Fibroblast of peridontal ligament (primary cell): ENCODE results near the gene TECTA.

ENCODE experiments used
- DNase-seq: peaks from one replicate; pipeline ENCODE4 v3.0.0-alpha.2; 2010; ENCODE audit errors: extremely low read depth

TECTA gene

DNA sequence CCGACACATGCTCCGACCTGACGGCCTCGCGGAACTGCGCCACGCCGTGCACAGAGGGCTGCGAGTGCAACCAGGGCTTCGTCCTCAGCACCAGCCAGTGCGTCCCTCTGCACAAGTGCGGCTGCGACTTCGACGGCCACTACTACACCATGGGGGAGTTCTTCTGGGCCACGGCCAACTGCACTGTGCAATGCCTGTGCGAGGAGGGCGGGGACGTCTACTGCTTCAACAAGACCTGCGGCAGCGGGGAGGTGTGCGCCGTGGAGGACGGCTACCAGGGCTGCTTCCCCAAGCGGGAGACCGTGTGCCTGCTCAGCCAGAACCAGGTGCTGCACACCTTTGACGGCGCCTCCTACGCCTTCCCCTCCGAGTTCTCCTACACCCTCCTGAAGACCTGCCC lies 26.8 kb downstream of the TECTA start:
- DNase-seq = no peak

DNA sequence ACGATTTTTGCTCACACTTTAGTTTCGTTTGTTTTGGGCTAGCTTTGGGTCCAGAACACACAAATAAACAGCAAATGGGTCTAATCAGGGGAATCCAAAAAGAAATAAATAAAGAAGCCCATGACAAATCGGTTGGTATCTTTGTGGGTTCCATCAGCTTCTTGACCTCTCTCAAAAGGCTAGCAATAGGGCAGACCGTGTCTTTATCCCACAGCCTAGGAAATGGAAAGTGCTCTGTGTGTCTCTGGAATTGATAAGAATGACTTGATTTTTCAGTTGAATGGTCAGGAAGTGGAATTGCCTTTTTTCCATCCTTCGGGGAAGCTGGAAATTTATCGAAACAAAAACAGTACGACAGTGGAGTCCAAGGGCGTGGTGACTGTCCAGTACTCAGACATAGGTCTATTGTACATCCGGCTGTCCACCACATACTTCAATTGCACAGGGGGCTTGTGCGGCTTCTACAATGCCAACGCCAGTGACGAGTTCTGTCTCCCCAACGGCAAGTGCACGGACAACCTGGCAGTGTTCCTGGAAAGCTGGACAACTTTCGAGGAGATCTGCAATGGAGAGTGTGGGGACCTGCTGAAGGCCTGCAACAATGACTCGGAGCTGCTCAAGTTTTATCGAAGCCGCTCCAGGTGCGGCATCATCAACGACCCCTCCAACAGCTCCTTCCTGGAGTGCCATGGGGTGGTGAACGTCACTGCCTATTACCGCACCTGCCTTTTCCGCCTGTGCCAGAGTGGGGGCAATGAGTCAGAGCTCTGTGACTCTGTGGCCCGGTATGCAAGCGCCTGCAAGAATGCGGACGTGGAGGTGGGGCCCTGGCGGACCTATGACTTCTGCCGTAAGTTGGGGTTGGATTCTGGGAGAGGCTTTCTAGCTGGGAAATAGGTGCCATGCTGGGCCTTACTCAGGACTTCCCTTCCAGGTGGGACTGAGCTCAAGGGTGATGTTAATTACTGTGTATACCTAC lies 28.6 kb downstream of the TECTA start:
- DNase-seq = no peak

DNA sequence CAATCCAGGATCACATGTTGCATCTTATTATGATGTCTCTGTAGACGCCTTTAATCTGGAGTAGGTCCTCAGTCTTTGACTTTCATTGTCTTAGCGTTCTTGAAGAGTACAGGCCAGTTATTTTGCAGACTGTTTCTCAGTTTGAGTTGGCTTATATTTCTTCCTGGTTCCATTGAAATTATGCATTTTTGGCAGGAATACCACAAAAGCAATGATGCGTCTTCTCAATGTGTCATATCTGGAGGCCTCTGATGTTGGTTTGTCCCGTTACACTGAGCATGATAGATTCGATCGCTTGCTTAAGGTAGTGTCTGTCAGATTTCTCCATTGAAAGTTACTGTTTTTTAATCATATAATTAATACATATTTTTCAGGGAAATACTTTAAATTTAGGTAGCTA lies 30.6 kb downstream of the TECTA start:
- DNase-seq = no peak

DNA sequence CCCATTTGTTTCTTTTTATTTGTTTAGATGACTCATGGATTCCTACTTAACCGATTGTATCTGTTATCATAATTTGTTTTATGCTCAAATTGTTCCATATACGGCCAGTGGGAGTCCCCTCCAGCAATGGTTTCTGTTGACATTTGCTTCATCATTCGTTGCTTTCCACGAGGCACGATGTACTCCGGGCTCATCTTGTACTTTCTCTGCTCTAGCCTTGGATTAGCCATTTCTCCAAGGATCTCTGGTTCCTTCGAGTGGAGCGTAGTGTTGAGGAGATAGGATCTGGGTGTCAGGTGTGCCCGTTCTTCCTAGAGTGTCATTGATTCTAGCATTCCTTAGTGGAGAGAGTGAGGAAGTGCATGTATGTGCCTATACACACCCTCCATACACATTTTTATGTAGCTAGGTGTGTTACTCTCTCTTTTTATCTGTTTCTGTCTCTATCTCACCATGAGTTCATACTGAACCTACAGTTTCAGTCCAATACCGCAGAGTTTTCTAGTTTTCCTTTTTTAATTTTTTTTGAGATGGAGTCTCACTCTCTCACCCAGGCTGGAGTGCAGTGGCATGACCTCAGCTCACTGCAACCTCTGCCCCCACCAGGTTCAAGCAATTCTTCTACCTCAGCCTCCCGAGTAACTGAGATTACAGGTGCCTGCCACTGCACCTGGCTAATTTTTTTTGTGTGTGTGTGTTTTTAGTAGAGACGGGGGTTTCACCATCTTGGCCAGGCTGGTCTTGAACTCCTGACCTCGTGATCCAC lies 31.4 kb downstream of the TECTA start:
- DNase-seq = no peak

DNA sequence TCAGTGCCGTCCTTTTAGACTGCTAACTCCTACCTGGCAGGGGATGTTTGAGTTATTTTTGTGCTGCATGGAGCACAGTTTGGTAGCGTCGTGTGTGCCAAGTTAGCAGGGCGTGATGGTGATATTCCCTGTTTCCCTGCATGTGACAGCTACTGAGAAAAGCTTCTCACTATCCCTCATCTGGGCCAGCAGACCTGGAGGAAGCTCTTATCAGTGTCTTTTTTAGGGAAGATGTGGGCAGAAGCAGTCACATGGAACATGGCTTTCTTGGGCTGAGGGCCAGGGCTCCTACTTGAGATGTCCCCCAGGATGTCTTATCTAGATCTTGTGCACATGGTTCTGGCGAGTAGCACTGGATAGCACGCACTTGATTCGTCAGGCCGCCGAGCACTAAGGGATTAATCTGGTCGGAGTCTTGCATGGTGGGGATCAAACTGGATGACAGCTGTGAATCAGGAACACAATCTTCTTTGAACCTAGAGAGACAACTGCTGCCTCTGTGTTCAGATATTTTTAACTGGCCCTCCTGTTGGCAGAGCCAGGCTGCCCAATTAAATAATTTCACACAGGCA lies 33.8 kb downstream of the TECTA start:
- no peak for DNase-seq

- no peak for DNase-seq
These were observed 36.0 kb downstream of the TECTA start for GRCh38 chr11:121137005-121137404.

DNA sequence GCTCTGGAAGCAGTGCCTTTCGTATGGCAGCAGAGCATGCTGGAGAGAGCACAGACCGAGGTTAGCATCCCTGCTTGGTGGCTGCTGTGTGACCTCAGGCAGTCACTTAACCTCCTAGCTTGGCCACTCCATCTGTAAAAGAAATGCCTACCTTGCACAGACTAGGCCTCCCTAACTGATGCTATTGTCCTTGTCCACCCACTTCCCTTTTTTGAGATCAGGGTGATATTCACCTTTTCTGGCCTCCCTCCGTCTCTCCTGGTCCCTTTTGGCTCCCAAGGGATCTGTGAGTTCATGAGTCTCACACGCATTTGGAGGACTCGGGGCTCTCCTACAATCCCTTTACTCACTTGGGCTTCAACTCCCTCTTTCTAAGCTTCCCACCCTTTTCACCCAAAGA lies 37.2 kb downstream of the TECTA start:
- no peak for DNase-seq

- no peak for DNase-seq
These were observed 39.3 kb downstream of the TECTA start for GRCh38 chr11:121140369-121140768.

DNA sequence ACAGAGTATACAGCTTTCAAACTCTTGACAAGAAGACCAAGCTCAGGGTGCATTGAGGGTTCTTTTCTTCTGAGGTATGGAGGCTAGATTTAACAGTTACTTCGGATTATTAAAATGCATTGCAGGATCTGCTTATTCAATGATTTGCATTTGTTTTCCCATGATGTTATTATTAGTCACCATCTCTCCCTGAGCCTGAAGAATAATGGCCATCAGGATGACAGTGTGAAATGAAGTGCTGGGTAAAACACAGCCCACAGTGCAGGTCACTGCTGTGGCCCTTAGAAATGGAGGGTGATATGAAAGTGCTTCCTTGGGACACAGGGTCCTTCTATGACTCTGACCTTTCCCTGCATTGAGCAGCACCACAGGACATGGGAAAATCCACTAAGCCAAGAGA lies 40.0 kb downstream of the TECTA start:
- no peak for DNase-seq

DNA sequence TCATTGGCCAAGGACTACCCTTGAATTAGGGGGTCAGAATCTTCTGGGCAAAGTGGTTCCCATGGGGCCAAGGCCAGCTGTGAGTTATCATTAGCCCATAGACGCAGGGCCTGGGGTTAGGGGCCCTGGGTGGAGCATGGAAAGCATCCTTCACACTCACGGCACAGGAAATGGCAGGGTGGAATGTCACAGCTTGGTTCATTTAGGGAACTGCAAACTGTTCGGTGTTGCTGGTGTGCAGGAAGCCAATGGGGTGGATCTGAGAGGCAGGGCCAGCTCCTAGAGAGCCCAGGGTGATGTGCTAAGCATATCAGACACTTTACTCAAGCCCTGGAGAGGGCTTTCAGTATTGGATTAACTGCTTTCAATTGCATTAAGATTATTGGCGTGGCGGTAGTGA lies 42.9 kb downstream of the TECTA start:
- no peak for DNase-seq

DNA sequence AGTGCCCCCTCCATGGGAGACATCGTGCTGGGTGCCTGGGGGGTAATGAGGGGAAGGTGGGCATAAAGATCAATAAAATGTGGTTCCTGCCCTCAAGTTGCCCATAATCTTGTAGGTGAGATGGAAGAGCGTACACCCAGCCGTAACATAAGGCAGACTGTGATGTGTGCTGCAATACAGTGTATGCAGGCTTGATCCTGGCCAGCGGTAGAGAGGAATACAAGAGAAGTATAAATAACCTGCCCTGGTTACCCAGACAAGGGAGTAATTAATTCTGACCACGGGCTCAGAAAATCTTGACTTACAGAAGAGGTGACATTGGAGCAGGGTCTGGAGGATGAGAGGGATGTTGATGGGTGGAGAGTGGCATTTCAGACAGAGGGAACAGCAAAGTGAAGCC lies 43.7 kb downstream of the TECTA start:
- DNase-seq = no peak

- no peak for DNase-seq
These were observed 44.8 kb downstream of the TECTA start for GRCh38 chr11:121145826-121146225.

- DNase-seq = no peak
These were observed 48.1 kb downstream of the TECTA start for GRCh38 chr11:121149116-121149515.

- DNase-seq = no peak
These were observed 50.2 kb downstream of the TECTA start for GRCh38 chr11:121151207-121151688.

DNA sequence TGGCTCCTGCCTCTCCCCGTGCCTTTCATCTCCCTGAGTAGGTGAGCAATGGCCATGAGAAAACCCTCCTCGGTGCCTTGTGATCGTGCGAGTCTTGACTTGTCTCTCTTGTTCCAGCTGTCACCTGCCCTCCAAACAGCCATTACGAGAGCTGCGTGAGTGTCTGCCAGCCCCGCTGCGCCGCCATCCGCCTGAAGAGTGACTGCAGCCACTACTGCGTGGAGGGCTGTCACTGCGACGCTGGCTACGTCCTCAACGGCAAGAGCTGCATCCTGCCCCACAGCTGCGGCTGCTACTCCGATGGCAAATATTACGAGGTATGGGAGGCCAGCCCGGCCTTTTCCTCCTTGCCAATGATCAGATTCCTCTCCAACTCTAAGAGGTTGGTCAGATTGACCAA lies 51.7 kb downstream of the TECTA start:
- no peak for DNase-seq

DNA sequence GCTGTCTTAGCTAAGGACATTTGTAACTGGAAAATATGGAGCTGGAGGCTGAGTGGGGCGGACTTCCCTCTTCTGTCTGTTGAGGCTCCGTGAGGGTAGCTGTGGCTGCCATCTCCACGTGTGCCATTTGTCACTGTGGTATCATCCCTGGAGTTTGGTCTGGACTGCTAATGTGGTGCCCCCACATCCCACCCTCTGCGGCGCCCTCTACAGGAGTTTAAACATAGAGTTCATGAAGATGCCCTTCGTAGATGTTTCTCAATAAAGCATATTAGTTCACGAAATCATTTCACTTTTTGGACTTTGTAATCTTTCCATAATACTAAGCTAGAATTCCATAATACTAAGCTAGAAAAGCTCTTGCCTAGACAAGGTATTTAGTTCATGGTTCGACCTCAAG lies 52.4 kb downstream of the TECTA start:
- no peak for DNase-seq

DNA sequence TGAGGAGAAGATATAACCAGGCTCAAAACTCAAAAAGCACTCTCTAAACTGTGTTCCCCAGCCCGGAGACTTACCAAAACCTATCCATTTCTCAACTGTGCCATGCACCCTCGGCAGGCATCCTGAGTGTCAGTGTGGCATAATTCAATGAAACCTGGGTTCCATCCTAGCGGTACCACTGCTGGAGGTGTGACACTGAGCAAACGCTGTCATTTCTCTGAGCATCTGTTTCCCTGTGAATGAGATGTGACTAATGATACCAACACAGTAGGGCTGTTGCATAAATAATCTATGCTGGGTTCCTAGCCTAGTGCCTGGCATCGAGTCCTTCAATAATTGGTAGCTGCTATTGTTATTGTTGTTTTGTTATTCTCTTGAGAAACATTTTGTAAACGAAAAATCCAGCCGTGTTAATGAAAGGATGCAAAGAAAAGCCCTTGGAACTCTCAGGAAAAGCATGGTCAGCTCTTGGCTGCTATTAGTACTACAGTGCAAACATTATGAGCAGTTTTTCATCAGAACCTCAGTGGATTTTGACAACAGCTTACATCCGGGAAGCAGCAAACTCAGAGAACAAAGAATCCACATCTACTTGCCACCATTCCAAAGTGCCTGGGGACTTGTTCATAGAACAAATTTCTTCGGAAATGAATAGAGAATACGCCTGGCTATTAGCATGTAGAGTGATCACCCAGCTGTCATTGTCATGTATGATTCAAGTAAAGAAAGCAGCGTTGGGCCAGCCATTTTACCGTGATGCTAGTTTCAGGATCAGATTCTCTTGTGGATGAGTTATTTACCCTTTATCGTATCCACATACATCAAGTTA lies 53.7 kb downstream of the TECTA start:
- no peak for DNase-seq

DNA sequence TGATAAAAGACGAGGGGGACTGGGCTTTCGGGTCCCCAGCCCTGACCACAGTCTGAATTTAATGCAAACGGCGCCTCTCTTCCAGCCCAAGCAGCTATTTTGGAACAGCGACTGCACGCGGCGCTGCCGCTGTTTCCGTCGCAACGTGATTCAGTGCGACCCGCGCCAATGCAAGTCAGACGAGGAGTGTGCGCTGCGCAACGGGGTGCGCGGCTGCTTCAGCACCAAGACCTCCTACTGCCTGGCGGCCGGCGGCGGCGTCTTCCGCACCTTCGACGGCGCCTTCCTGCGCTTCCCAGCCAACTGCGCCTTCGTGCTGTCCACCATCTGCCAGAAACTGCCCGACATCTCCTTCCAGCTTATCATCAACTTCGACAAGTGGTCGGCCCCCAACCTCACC lies 56.7 kb downstream of the TECTA start:
- no peak for DNase-seq

GRCh38 chr11:121159741-121160140 lies 58.7 kb downstream of the TECTA start:
- no peak for DNase-seq

- DNase-seq = no peak
These were observed 60.4 kb downstream of the TECTA start for GRCh38 chr11:121161349-121161917.

DNA sequence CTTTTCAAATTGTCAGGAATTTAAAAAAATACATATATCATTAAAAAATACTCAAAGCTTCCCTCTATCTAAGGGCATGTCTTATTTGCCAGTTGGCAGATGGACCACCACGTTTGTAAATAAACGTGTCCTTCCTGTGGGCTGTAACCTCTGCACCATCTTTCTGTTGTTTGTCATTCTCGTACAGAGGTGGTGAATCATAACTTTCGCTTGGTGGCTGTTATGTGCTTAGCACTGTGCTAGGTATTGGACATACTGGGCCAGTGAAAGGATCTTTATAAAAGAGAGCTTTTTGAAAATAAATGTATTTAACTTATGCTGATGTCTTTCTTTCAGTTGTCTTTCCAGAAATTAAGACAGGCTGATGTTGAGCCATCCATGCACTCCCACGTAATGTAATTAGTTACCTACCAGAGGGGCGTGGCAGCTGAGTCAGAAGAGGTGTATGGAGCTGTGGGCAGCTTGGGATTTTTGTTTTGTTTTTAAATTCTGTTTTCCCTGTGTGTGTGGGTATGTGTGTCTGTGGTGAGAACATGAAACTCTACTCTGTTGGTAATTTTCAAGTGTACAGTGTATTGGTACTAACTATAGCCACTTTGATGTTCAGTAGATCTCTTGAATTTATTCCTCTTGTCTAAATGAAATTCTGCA lies 62.7 kb downstream of the TECTA start:
- no peak for DNase-seq
